B cell (primary cell): Measurements from ENCODE around the gene FXYD3. TPM values are rescaled to one million over a fixed set of nuclear protein-coding genes. Genes with fewer than 3 reads are reported as not detected.

Experiments used
- ATAC-seq: fragments of 200-7000 bp; cut with Tn5 transposase; one replicate; pipeline ENCODE4 v1.10.0; 2021; ENCODE audit warnings: low read depth, mild to moderate bottlenecking, moderate number of reproducible peaks, moderate library complexity
- CTCF ChIA-PET: fragments of 350-600 bp; sonication (Branson Sonifier 250); formaldehyde crosslinking; loops from one replicate; lab custom pipeline; 2021; ENCODE audit warnings: antibody characterized with exemption, inconsistent platforms; lab: Charles Lee
- POLR2A ChIA-PET: fragments of 350-600 bp; sonication (Branson Sonifier 250); formaldehyde crosslinking; loops from one replicate; lab custom pipeline; 2021; ENCODE audit warnings: antibody characterized with exemption; lab: Charles Lee
- DNase-seq: peaks from one replicate; pipeline ENCODE4 v3.0.0; 2013
- H2AFZ ChIP-seq: 2 replicates; pipeline ENCODE4 v1.6.1; 2012; ENCODE audit warnings: mild to moderate bottlenecking, low read depth, low read length; ENCODE audit not compliant: insufficient read depth, poor library complexity, severe bottlenecking
- H3K27ac ChIP-seq, 2 donors: 1 replicate in 1 of 2; 2 replicates in 1 of 2; pipeline ENCODE4 v1.5.1; 2012 to 2013; ENCODE audit warnings: low read length in 2 of 2, mild to moderate bottlenecking in 2 of 2, moderate library complexity in 1 of 2
- H3K27me3 ChIP-seq, 4 experiments: fragments of 200-600 bp in 1 of 4; sonication (generic) in 1 of 4; replicated peaks in 1 of 4; 1 replicate in 2 of 4; 2 replicates in 2 of 4; pipeline versions ENCODE4 v1.6.1 to v1.7.0; 2013 to 2016; ENCODE audit warnings: low read length in 3 of 4, mild to moderate bottlenecking in 2 of 4, mixed read lengths in 1 of 4, moderate library complexity in 1 of 4; ENCODE audit not compliant: insufficient read depth in 4 of 4, control insufficient read depth in 3 of 4; ENCODE audit errors: control extremely low read depth in 1 of 4
- H3K36me3 ChIP-seq, 2 experiments: replicated peaks in 1 of 2; 1 replicate in 1 of 2; 2 replicates in 1 of 2; pipeline versions ENCODE4 v1.6.1 to v1.7.1; 2013; ENCODE audit warnings: low read length in 1 of 2; ENCODE audit not compliant: insufficient read depth in 2 of 2, control insufficient read depth in 1 of 2; ENCODE audit errors: control extremely low read depth in 1 of 2, extremely low read depth in 1 of 2
- H3K4me1 ChIP-seq, 2 donors: fragments of 200-600 bp in 1 of 2; sonication (generic) in 1 of 2; 1 replicate in 1 of 2; 2 replicates in 1 of 2; pipeline versions ENCODE4 v1.5.1 to v1.6.1; 2013 to 2017; ENCODE audit warnings: low read length in 2 of 2; ENCODE audit not compliant: control insufficient read depth in 2 of 2, insufficient read depth in 2 of 2
- H3K4me2 ChIP-seq: replicated peaks from 2 replicates; pipeline ENCODE3; 2012; ENCODE audit warnings: mild to moderate bottlenecking, low read depth, low read length; ENCODE audit not compliant: poor library complexity, severe bottlenecking
- H3K4me3 ChIP-seq, 5 experiments: fragments of 200-600 bp in 1 of 5; sonication (generic) in 1 of 5; 1 replicate in 3 of 5; 2 replicates in 2 of 5; pipeline versions ENCODE4 v1.5.1 to v1.7.0; 2011 to 2016; ENCODE audit warnings: low read length in 4 of 5, mild to moderate bottlenecking in 4 of 5, low read depth in 2 of 5, control low read depth in 1 of 5, moderate library complexity in 1 of 5; ENCODE audit not compliant: insufficient read depth in 1 of 5; ENCODE audit errors: control extremely low read depth in 1 of 5, extremely low read depth in 1 of 5
- H3K79me2 ChIP-seq: fragments of 200-600 bp; sonication (generic); one replicate; pipeline ENCODE4 v1.6.0; 2016; ENCODE audit warnings: low read length; ENCODE audit not compliant: control insufficient read depth, insufficient read depth
- H3K9ac ChIP-seq: fragments of 200-600 bp; sonication (generic); 2 replicates; pipeline ENCODE4 v1.6.1; 2017; ENCODE audit warnings: mild to moderate bottlenecking, low read length, moderate library complexity
- H3K9me3 ChIP-seq, 3 donors: one replicate each; pipeline versions ENCODE4 v1.6.1 to v1.7.1; 2013; ENCODE audit warnings: low read length in 2 of 3; ENCODE audit not compliant: control insufficient read depth in 2 of 3, insufficient read depth in 1 of 3; ENCODE audit errors: control extremely low read depth in 1 of 3
- H4K20me1 ChIP-seq: 2 replicates; pipeline ENCODE4 v1.6.0; 2012; ENCODE audit warnings: mild to moderate bottlenecking, low read length; ENCODE audit not compliant: insufficient read depth, control insufficient read depth, poor library complexity, severe bottlenecking
- H3K27ac Mint-ChIP-seq: one replicate; pipeline ENCODE4 v1.8.0; 2021; ENCODE audit warnings: mixed read lengths
- H3K27me3 Mint-ChIP-seq: one replicate; pipeline ENCODE4 v1.8.0; 2021; ENCODE audit warnings: mixed read lengths
- H3K4me1 Mint-ChIP-seq: one replicate; pipeline ENCODE4 v1.8.0; 2021; ENCODE audit warnings: mixed read lengths
- H3K4me3 Mint-ChIP-seq: one replicate; pipeline ENCODE4 v1.8.0; 2021; ENCODE audit warnings: mixed read lengths
- H3K9me3 Mint-ChIP-seq: one replicate; pipeline ENCODE4 v1.8.0; 2022; ENCODE audit warnings: mixed read lengths; ENCODE audit not compliant: insufficient read depth
- CTCF ChIP-seq: fragments of 200-600 bp; IDR thresholded peaks from one replicate; pipeline ENCODE4 v1.8.0; 2022; ENCODE audit warnings: antibody characterized with exemption, mild to moderate bottlenecking
- EZH2 ChIP-seq: IDR thresholded peaks from 2 replicates; pipeline ENCODE4 v1.6.1; 2012; ENCODE audit warnings: borderline replicate concordance, low read depth, mild to moderate bottlenecking, moderate library complexity, low read length; ENCODE audit not compliant: insufficient read depth, poor library complexity, severe bottlenecking
- WGBS: methylation state at CpG from one replicate; pipeline ENCODE4 v1.1.5; 2013; ENCODE audit warnings: missing lambda C conversion rate; ENCODE audit not compliant: insufficient coverage; 5-methylcytosine and 5-hydroxymethylcytosine counted together
- intact Hi-C: fragments of 100-400 bp; cut with micrococcal nuclease; formaldehyde crosslinking; loops from one replicate; pipeline ENCODE4 v1.10.0; 2022
- polyA plus RNA-seq: library from polyadenylated mRNA; depleted of rRNA; stranded (reverse); fragments of >200 nt; gene quantifications from 2 replicates; pipeline ENCODE4 v1.2.3, GENCODE V29; 2012
- total RNA-seq, 2 donors: library from RNA; stranded (reverse); fragments of 120-200 nt in 1 of 2; gene quantifications; 1 replicate in 1 of 2; 2 replicates in 1 of 2; pipeline versions ENCODE4 v1.2.3 to v1.2.4, GENCODE V29; 2013 to 2022

Gene FXYD3
- total and polyA plus RNA-seq, 2 donors (not counting 1 experiment from before 2014, with no cell fraction given): not detected

GRCh38 chr19:35125270-35125717 is 9.7 kb downstream of the FXYD3 start:
- Histone ChIP-seq H3K36me3 (no peaks in the 10 kb centered on the region), H3K27ac (no peak overlapping the region), H3K9ac (no peak overlapping the region), H3K4me1 (peaks cover 10 to 17% of the 10 kb centered on the region in 2 donors), H3K9me3 (no peaks in the 10 kb centered on the region), H3K4me2 (peak overlapping the region; percentile 76), H3K4me3 (no peak overlapping the region), H4K20me1 (no peaks in the 10 kb centered on the region), H3K79me2 (no peaks in the 10 kb centered on the region), H3K27me3 (no peaks in the 10 kb centered on the region), H2AFZ (no peak overlapping the region)
- Mint-ChIP-seq H3K9me3 (no peaks in the 10 kb centered on the region), H3K4me1 (peaks cover 15% of the 10 kb centered on the region), H3K27ac (no peak overlapping the region), H3K4me3 (peak overlapping the region; percentile 37), H3K27me3 (no peaks in the 10 kb centered on the region)
- DNase-seq: no peak
- no peak for ATAC-seq
- intact Hi-C loops: loop anchor here (2.0 kb wide), 1 partner anchor 16 kb away; no protein-coding TSS in a partner anchor
- 90% methylated on average over 17 of the region's 19 CpGs for WGBS
- TF ChIP-seq EZH2: no peak
- TF ChIP-seq CTCF: no peak
- ChIA-PET CTCF (interaction anchor here (1.4 to 2.7 kb wide), 6 partner anchors 10 to 58 kb away, joined by 6 to 11 read pairs (median 8); partner anchors contain the start of genes FXYD5 and LGI4), POLR2A (interaction anchor here (0.5 to 1.3 kb wide), 4 partner anchors 10 to 110 kb away, joined by 3 to 11 read pairs (median 5); no protein-coding TSS in a partner anchor)
